ENCODE measurements around the gene ALDH3B2.
"Not testable (repeated sequence)": the region's sequence is repeated elsewhere in the genome, so short reads cannot be mapped to it uniquely, and the experiment has no call there.

Gene ALDH3B2

GRCh38 chr11:67639438-67639859 is 35.0 kb downstream of the ALDH3B2 start, which contains the start of gene TBX10:
TSS of gene TBX10 (minus strand) at chr11:67639763. CDS start at chr11:67639472, 291 bp downstream.
- H3K27ac ChIP-seq (replicated peaks): no peak within 1 kb of the TSS
- TF ChIP-seq GABPA (IDR thresholded peaks at IDR 0.05; ENCODE audit: low read depth) (no peak), SPI1 (IDR thresholded peaks at IDR 0.05; ENCODE audit: borderline replicate concordance, low read depth) (no peak), POLR2AphosphoS5 (IDR thresholded peaks at IDR 0.05; ENCODE audit: low read depth) (no peak), CTCF (IDR thresholded peaks at IDR 0.05; ENCODE audit: insufficient read depth, low read length) (no peak)
- TF ChIP-seq, protein P1, sequence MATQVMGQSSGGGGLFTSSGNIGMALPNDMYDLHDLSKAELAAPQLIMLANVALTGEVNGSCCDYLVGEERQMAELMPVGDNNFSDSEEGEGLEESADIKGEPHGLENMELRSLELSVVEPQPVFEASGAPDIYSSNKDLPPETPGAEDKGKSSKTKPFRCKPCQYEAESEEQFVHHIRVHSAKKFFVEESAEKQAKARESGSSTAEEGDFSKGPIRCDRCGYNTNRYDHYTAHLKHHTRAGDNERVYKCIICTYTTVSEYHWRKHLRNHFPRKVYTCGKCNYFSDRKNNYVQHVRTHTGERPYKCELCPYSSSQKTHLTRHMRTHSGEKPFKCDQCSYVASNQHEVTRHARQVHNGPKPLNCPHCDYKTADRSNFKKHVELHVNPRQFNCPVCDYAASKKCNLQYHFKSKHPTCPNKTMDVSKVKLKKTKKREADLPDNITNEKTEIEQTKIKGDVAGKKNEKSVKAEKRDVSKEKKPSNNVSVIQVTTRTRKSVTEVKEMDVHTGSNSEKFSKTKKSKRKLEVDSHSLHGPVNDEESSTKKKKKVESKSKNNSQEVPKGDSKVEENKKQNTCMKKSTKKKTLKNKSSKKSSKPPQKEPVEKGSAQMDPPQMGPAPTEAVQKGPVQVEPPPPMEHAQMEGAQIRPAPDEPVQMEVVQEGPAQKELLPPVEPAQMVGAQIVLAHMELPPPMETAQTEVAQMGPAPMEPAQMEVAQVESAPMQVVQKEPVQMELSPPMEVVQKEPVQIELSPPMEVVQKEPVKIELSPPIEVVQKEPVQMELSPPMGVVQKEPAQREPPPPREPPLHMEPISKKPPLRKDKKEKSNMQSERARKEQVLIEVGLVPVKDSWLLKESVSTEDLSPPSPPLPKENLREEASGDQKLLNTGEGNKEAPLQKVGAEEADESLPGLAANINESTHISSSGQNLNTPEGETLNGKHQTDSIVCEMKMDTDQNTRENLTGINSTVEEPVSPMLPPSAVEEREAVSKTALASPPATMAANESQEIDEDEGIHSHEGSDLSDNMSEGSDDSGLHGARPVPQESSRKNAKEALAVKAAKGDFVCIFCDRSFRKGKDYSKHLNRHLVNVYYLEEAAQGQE (IDR thresholded peaks at IDR 0.05; ENCODE audit: insufficient replicate concordance, low read depth): no peak
- no peaks in the 10 kb centered on the region for H3K27me3 ChIP-seq (ENCODE audit: insufficient read depth, poor library complexity, severe bottlenecking)
- no peak within 1 kb of the TSS for H3K4me3 ChIP-seq (replicated peaks; ENCODE audit: insufficient read depth, low read length)
- DNase-seq (ENCODE audit: low read depth in 1 of 2, low spot score in 1 of 2): no peak

GRCh38 chr11:67638535-67639437 is 35.6 kb downstream of the ALDH3B2 start:
- Histone ChIP-seq H3K27me3 (ENCODE audit: insufficient read depth, poor library complexity, severe bottlenecking) (no peaks in the 10 kb centered on the region), H3K27ac (replicated peaks) (no peak overlapping the region), H3K4me3 (replicated peaks; ENCODE audit: insufficient read depth, low read length) (no peak overlapping the region)
- TF ChIP-seq GABPA (IDR thresholded peaks at IDR 0.05; ENCODE audit: low read depth) (no peak), CTCF (IDR thresholded peaks at IDR 0.05; ENCODE audit: insufficient read depth, low read length) (no peak), SPI1 (IDR thresholded peaks at IDR 0.05; ENCODE audit: borderline replicate concordance, low read depth) (no peak), POLR2AphosphoS5 (IDR thresholded peaks at IDR 0.05; ENCODE audit: low read depth) (no peak)
- TF ChIP-seq, protein P1 (IDR thresholded peaks at IDR 0.05; ENCODE audit: insufficient replicate concordance, low read depth): no peak
- no peak for DNase-seq (ENCODE audit: low read depth in 1 of 2, low spot score in 1 of 2)

GRCh38 chr11:67637441-67637840 is 37.0 kb downstream of the ALDH3B2 start:
- not testable (repeated sequence) for H3K27ac ChIP-seq (replicated peaks); H3K4me3 ChIP-seq (replicated peaks; ENCODE audit: insufficient read depth, low read length); DNase-seq (ENCODE audit: low read depth in 1 of 2, low spot score in 1 of 2); H3K27me3 ChIP-seq (ENCODE audit: insufficient read depth, poor library complexity, severe bottlenecking)
- peak; percentile 12; the same call in 1 of the 2 replicates for TF ChIP-seq SPI1 (IDR thresholded peaks at IDR 0.05; ENCODE audit: borderline replicate concordance, low read depth)

DNA sequence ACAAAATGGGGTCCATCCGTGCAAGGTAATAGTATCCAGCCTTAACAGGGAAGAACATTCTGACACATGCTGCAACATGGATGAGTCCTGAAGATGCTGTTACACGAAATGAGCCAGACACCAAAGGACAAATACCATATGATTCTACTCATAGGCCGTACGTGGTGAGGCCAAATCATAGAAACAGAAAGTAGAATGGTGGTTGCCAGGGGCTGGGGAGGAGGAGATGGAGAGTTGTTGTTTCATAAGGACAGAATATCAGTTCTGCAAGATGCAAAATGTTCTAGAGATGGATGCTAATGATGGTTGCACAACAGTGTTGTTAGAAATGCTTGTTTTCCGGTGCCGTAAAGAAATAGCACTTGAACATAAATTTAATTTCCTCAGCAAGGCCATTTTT is 37.5 kb downstream of the ALDH3B2 start:
- Histone ChIP-seq H3K27ac (replicated peaks) (no peak overlapping the region), H3K27me3 (ENCODE audit: insufficient read depth, poor library complexity, severe bottlenecking) (no peaks in the 10 kb centered on the region), H3K4me3 (replicated peaks; ENCODE audit: insufficient read depth, low read length) (no peak overlapping the region)
- TF ChIP-seq, protein P1 (IDR thresholded peaks at IDR 0.05; ENCODE audit: insufficient replicate concordance, low read depth): no peak
- no peak for TF ChIP-seq GABPA (IDR thresholded peaks at IDR 0.05; ENCODE audit: low read depth)
- TF ChIP-seq CTCF (IDR thresholded peaks at IDR 0.05; ENCODE audit: insufficient read depth, low read length): no peak
- no peak for TF ChIP-seq POLR2AphosphoS5 (IDR thresholded peaks at IDR 0.05; ENCODE audit: low read depth)
- no peak for TF ChIP-seq SPI1 (IDR thresholded peaks at IDR 0.05; ENCODE audit: borderline replicate concordance, low read depth)
- DNase-seq (ENCODE audit: low read depth in 1 of 2, low spot score in 1 of 2): no peak
